Type B pancreatic cell (in vitro differentiated cells): Measurements from ENCODE around the gene NGFR. TPM values are rescaled to one million over a fixed set of nuclear protein-coding genes. Genes with fewer than 3 reads are reported as not detected.

Experiments used
- DNase-seq: peaks from one replicate; pipeline ENCODE4 v3.0.0; 2021; ENCODE audit warnings: mixed read lengths; ENCODE audit not compliant: unreplicated experiment; ENCODE audit errors: extremely low spot score
- H3K27ac Mint-ChIP-seq: 2 replicates; pipeline ENCODE4 v1.8.0; 2021; ENCODE audit warnings: mild to moderate bottlenecking, mixed read lengths
- H3K27me3 Mint-ChIP-seq: 2 replicates; pipeline ENCODE4 v1.8.0; 2021; ENCODE audit warnings: mixed read lengths
- H3K36me3 Mint-ChIP-seq: 2 replicates; pipeline ENCODE4 v1.8.0; 2021; ENCODE audit warnings: mixed read lengths
- H3K4me1 Mint-ChIP-seq: one replicate; pipeline ENCODE4 v1.8.0; 2021; ENCODE audit warnings: mixed read lengths; ENCODE audit not compliant: unreplicated experiment
- H3K4me3 Mint-ChIP-seq: 2 replicates; pipeline ENCODE4 v1.8.0; 2021; ENCODE audit warnings: mild to moderate bottlenecking, mixed read lengths
- H3K9me3 Mint-ChIP-seq: 2 replicates; pipeline ENCODE4 v1.8.0; 2021; ENCODE audit warnings: mixed read lengths
- total RNA-seq: library from RNA; stranded (reverse); gene quantifications from 2 replicates; pipeline ENCODE4 v1.2.1, GENCODE V29; 2021; ENCODE audit warnings: low replicate concordance
- TF ChIP-seq, protein P1 (sequence below): fragments of 200-600 bp; sonication (generic); conservative IDR thresholded peaks from 2 replicates; pipeline ENCODE4 v1.5.0; 2021; ENCODE audit warnings: antibody characterized with exemption, mild to moderate bottlenecking

The NGFR gene
- total RNA-seq, 1 donor from 2014 or later, result 41.3 TPM

DNA sequence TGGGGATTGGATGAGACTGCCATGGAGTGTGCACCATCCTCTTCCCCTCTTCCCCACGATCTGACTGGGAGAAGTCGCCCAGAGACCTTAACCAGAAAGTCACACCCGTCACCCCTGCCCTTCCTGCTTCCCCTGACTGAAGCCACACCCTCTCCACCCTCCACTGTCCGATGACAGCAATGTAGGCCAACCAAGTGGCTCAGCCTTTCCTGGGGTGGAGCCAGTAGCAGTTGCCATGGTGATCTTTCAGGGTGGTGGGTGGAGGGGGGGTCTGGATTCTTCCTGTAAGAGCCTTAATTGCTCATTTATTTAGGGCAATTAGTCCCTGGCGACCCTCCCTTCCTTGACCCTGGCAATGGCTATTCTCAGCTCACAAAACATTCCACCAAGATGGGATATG lies 42.9 kb upstream of the NGFR start:
- no peak for DNase-seq
- H3K4me3 Mint-ChIP-seq, result no peak overlapping the region
- peaks cover 24% of the 10 kb centered on the region for H3K4me1 Mint-ChIP-seq
- H3K36me3 Mint-ChIP-seq, result no peaks in the 10 kb centered on the region
- TF ChIP-seq, protein P1, sequence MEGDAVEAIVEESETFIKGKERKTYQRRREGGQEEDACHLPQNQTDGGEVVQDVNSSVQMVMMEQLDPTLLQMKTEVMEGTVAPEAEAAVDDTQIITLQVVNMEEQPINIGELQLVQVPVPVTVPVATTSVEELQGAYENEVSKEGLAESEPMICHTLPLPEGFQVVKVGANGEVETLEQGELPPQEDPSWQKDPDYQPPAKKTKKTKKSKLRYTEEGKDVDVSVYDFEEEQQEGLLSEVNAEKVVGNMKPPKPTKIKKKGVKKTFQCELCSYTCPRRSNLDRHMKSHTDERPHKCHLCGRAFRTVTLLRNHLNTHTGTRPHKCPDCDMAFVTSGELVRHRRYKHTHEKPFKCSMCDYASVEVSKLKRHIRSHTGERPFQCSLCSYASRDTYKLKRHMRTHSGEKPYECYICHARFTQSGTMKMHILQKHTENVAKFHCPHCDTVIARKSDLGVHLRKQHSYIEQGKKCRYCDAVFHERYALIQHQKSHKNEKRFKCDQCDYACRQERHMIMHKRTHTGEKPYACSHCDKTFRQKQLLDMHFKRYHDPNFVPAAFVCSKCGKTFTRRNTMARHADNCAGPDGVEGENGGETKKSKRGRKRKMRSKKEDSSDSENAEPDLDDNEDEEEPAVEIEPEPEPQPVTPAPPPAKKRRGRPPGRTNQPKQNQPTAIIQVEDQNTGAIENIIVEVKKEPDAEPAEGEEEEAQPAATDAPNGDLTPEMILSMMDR, result no peak
- no peaks in the 10 kb centered on the region for H3K9me3 Mint-ChIP-seq
- H3K27me3 Mint-ChIP-seq, result peaks cover 21% of the 10 kb centered on the region
- H3K27ac Mint-ChIP-seq, result no peak overlapping the region

DNA sequence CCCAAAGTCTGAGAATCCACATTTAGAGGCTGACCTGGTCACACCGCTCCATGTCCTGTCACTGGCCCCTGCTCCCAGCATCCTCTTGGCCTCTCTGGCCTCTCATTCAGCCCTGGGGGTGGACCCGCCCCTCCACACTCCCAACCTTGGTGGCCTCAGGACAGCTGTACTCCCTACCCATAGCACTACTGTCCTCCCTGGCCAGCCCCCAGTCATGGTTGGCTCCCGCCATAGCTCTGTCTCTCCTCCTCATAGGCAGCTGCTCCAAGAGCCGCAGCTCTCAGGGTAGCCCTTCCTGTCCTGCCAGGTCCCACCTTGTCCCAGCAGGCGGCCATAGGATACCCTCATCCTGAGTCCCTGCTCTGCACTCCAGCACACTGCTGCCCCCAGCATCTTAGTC lies 42.4 kb upstream of the NGFR start:
- Mint-ChIP-seq H3K9me3 (no peaks in the 10 kb centered on the region), H3K4me3 (no peak overlapping the region), H3K27ac (no peak overlapping the region), H3K36me3 (no peaks in the 10 kb centered on the region), H3K27me3 (peaks cover 26% of the 10 kb centered on the region), H3K4me1 (peaks cover 23% of the 10 kb centered on the region)
- TF ChIP-seq, protein P1, result no peak
- DNase-seq, result no peak

DNA sequence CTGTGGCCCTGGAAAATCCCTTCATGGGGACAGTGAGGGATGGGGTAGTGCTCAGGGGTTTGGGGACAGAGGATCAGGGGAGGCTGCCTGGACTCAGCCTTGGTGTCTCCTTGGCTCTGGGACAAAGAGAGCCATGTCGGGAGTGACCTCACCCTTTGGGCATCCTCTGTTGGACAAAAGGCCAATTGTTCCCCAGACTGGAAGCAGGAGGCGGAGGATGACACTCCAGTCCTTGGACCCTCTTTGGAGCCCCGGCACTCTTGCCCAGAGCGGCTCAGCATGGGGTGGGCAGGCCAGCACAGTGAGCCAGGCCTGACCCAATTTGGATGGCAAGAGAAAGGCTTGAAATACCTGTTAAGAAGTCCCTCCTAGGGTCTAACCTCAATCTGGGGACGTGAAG lies 41.0 kb upstream of the NGFR start:
- no peaks in the 10 kb centered on the region for H3K36me3 Mint-ChIP-seq
- TF ChIP-seq, protein P1, result no peak
- no peak overlapping the region for H3K27ac Mint-ChIP-seq
- peaks cover 27% of the 10 kb centered on the region for H3K4me1 Mint-ChIP-seq
- H3K9me3 Mint-ChIP-seq, result no peaks in the 10 kb centered on the region
- peaks cover 37% of the 10 kb centered on the region for H3K27me3 Mint-ChIP-seq
- H3K4me3 Mint-ChIP-seq, result no peak overlapping the region
- DNase-seq, result no peak

DNA sequence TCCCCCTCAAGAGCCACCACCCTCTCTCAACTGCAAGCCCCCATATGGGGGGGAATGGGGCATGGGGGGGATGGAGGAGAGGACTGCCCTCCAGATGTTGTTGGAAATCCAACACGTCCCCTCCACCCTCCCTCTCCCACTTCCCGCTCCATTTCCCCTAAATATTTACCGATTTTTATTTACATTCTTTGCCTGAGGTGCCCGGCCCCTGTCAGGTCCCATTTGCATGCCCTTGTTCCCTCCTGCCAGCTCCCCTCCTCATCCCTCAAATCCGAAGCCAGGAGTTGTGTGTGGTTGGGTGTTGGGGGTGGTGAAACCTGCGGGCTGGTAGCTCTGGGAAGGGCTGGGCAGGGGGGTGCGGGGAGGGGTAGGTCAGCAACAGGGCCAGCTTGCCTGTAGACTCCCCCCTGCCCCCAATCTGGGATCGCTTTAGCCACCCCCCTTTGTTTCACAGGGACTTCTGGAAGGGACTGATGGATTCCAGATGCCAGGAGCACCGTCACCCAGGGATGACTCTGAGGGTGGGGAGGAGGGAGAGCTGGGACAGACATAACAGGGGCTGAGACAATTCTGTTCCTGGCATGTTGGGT lies 39.7 kb upstream of the NGFR start:
- no peak overlapping the region for H3K4me3 Mint-ChIP-seq
- no peak overlapping the region for H3K27ac Mint-ChIP-seq
- H3K36me3 Mint-ChIP-seq, result no peaks in the 10 kb centered on the region
- H3K9me3 Mint-ChIP-seq, result no peaks in the 10 kb centered on the region
- DNase-seq, result no peak
- peaks cover 36% of the 10 kb centered on the region for H3K4me1 Mint-ChIP-seq
- H3K27me3 Mint-ChIP-seq, result peaks cover 49% of the 10 kb centered on the region
- TF ChIP-seq, protein P1, result no peak

DNA sequence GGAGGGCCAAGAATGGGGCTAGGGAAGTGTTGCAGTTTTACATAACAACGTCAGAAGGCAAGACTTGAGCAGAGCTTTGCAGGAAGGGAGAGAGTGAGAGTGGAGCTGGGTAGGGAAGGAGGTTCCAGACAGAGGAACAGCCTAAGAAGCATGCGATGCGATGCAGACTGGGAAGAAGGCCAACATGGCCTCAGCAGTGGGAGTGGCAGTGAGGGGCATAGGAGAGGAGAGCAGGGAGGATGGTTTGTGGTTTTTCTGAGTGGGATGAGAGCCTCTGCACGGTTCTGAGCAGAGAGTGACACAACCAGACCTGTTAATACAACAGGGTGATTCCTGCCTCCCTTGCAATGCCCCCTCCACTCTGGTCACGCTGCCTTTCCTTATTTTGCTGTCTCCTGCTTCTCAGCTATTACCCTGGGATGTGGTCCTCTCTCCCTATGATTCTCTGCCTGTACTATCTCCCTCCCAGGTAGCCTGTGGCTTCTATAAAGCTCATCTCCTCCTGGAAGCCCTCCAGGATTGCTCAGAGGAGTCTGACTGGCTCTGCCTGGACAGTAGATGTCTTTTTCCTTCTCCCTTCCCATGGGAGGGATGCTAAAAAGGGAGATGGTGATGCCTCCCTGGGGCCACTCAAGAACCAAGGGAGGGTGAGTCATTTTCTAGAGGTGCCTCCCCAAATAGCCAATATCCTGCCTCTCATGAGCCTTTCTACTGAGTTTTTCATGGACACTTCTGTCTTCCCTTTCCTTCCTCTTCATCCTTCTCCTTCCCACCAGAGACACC lies 38.7 kb upstream of the NGFR start:
- H3K27ac Mint-ChIP-seq, result peak overlapping the region; percentile 74
- peaks cover 36% of the 10 kb centered on the region for H3K4me1 Mint-ChIP-seq
- peaks cover 56% of the 10 kb centered on the region for H3K27me3 Mint-ChIP-seq
- H3K9me3 Mint-ChIP-seq, result no peaks in the 10 kb centered on the region
- no peaks in the 10 kb centered on the region for H3K36me3 Mint-ChIP-seq
- TF ChIP-seq, protein P1, result no peak
- no peak for DNase-seq
- no peak overlapping the region for H3K4me3 Mint-ChIP-seq
